ENCODE measurements around the gene TULP4. TPM values are rescaled to one million over a fixed set of nuclear protein-coding genes. Genes with fewer than 3 reads are reported as not detected.

Gene TULP4
- total RNA-seq, 4 donors from 2014 or later, result 77.4 to 364 (median 129) TPM

- Histone ChIP-seq H3K27me3 (no peaks in the 10 kb centered on the region), H3K27ac (no peak overlapping the region), H3K4me1 (peaks cover 0 to 8% of the 10 kb centered on the region in 2 donors), H3K4me3 (no peak overlapping the region), H3K9me3 (peaks cover 0 to 2% of the 10 kb centered on the region in 2 donors), H3K36me3 (no peaks in the 10 kb centered on the region)
- intact Hi-C loops (cut with DNase I; ENCODE audit: low total_unique reads), result no loop called here
- no peak for DNase-seq
- TF ChIP-seq POLR2A (IDR thresholded peaks at IDR 0.05), result no peak
Observed at GRCh38 chr6:158531970-158532369, 219.7 kb downstream of the TULP4 start.

- no peak overlapping the region for H3K27ac ChIP-seq
- no peaks in the 10 kb centered on the region for H3K36me3 ChIP-seq
- peaks cover 0 to 8% of the 10 kb centered on the region in 2 donors for H3K27me3 ChIP-seq
- intact Hi-C loops (cut with DNase I; ENCODE audit: low total_unique reads), result no loop called here
- peaks cover 0 to 14% of the 10 kb centered on the region in 2 donors for H3K4me1 ChIP-seq
- H3K4me3 ChIP-seq, result peak overlapping the region; percentile 22 to 32
- DNase-seq, result peak; percentile 44 to 55
- no peak for TF ChIP-seq CTCF (IDR thresholded peaks at IDR 0.05)
- no peak for TF ChIP-seq POLR2A (IDR thresholded peaks at IDR 0.05)
- H3K9me3 ChIP-seq, result no peaks in the 10 kb centered on the region
Observed at GRCh38 chr6:158536084-158536890, 224.0 kb downstream of the TULP4 start.

GRCh38 chr6:158536891-158537798 is 224.9 kb downstream of the TULP4 start:
- Histone ChIP-seq H3K27ac (no peak overlapping the region), H3K9me3 (no peaks in the 10 kb centered on the region), H3K4me1 (peaks cover 0 to 14% of the 10 kb centered on the region in 2 donors), H3K36me3 (no peaks in the 10 kb centered on the region), H3K4me3 (peak overlapping the region; percentile 17 to 32), H3K27me3 (peaks cover 0 to 8% of the 10 kb centered on the region in 2 donors)
- no peak for DNase-seq
- TF ChIP-seq POLR2A (IDR thresholded peaks at IDR 0.05) (no peak), CTCF (IDR thresholded peaks at IDR 0.05) (no peak)
- intact Hi-C loops (cut with DNase I; ENCODE audit: low total_unique reads), result no loop called here

- no peak overlapping the region for H3K4me3 ChIP-seq
- peaks cover 0 to 8% of the 10 kb centered on the region in 2 donors for H3K27me3 ChIP-seq
- no peaks in the 10 kb centered on the region for H3K36me3 ChIP-seq
- intact Hi-C loops (cut with DNase I; ENCODE audit: low total_unique reads), result no loop called here
- no peaks in the 10 kb centered on the region for H3K9me3 ChIP-seq
- TF ChIP-seq POLR2A (IDR thresholded peaks at IDR 0.05), result no peak
- no peak for TF ChIP-seq CTCF (IDR thresholded peaks at IDR 0.05)
- no peak for DNase-seq
- no peak overlapping the region for H3K27ac ChIP-seq
- H3K4me1 ChIP-seq, result peaks cover 0 to 14% of the 10 kb centered on the region in 2 donors
Observed at GRCh38 chr6:158538741-158539140, 226.5 kb downstream of the TULP4 start.

- TF ChIP-seq POLR2A (IDR thresholded peaks at IDR 0.05), result no peak
- no peak for TF ChIP-seq CTCF (IDR thresholded peaks at IDR 0.05)
- Histone ChIP-seq H3K36me3 (no peaks in the 10 kb centered on the region), H3K27me3 (peaks cover 0 to 8% of the 10 kb centered on the region in 2 donors), H3K9me3 (no peaks in the 10 kb centered on the region), H3K4me1 (peaks cover 0 to 14% of the 10 kb centered on the region in 2 donors), H3K27ac (no peak overlapping the region), H3K4me3 (no peak overlapping the region)
- intact Hi-C loops (cut with DNase I; ENCODE audit: low total_unique reads), result no loop called here
- no peak for DNase-seq
Observed at GRCh38 chr6:158539413-158539812, 227.1 kb downstream of the TULP4 start.

Data from uterus (tissue), 4 donors.